ENCODE data around the gene ABR.

The ABR gene

DNA sequence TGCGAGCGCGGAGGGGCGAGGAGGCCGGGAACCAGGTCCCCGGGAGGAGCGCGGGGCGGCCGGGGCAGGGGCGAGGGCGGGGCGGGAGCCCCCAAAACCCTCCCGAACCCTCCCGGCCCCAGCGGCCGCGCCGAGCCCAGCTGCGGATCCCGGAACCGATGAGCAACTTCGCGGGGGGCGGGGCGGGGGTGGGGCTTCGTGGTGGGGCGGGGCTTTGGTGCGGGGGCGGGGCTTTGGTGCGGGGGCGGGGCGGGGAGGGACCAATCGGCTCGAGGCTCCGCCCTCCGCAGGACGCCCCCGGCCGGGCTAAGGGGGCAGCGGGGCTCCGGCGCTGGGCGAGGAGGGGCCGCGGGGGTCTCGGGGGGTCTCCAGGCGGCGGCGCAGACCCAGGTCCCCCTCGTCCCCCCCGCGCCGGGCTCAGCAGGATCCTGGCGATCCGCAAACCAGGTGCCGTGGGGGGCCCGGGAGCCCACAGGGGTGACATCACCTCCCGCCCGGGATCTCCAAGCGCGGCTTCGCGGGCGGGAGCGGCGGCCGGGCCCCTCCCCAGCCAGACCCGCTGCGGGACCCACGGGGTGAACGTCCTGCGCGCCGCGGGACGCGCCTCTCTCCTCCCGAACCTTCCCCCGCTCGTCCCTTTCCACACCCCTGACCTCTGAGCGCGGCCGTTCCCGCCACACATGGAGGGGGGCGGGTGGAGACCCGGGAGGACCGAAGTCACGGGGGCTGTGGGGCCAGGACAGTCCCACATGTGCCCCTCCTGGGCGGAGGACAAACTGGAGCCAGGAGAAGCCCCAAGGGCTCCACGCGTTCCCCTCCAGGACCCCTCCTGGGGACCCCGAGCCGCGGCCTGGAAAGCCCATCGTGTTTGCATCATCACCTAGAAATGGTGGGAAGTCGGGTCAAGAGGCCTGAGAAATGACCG lies at the start of gene ABR:
ABR (minus strand) TSS at position 164 of the 925 bp plus-strand sequence. CDS start 254 bp downstream, outside the sequence.
- H3K27me3 Mint-ChIP-seq, result no peaks in the 10 kb centered on the region
- H3K9me3 Mint-ChIP-seq, result no peaks in the 10 kb centered on the region
- peaks cover 85% of the 10 kb centered on the region for H3K4me1 Mint-ChIP-seq (ENCODE audit: low read depth)
- H3K27ac Mint-ChIP-seq, result peak within 1 kb of the TSS; percentile 73
- H3K4me3 Mint-ChIP-seq, result peak within 1 kb of the TSS; percentile 85
- H3K36me3 Mint-ChIP-seq (ENCODE audit: low read depth), result peaks cover 40% of the 10 kb centered on the region
- intact Hi-C loops (cut with micrococcal nuclease), result no loop called here

DNA sequence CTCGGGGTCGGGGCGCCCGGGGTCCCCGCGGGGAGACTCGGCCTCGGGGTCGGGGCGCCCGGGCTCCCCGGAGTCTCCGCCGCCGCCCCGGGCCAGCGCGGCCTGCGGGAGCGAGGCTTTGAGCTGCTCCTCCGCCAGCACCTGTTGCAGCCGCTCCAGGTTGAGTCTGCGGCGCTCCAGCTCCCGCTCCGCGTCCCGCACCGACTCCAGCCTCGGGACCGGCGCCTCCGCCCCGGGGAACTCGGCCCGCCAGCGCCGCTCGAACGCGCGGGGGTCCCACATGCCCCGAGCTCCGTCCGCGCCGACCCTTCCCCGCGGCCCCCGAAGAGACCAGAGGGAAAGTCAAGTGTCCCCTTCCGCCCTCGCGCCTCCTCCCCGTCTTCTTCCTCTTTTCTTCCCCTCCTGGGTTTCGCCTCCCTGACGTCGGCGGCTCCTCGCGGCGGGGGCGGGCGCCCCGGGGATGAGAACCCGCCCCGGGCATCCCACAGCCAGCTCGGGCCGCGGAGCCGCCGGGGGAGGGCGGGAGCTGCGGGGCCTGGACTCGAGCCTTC lies 49.6 kb upstream of the ABR start:
- intact Hi-C loops (cut with micrococcal nuclease), result loop anchor here (5.0 kb wide), 1 partner anchor 42 kb away; no protein-coding TSS in a partner anchor
- Mint-ChIP-seq H3K27me3 (no peaks in the 10 kb centered on the region), H3K27ac (peak overlapping the region; percentile 97), H3K9me3 (no peaks in the 10 kb centered on the region), H3K4me3 (peak overlapping the region; percentile 96), H3K4me1 (ENCODE audit: low read depth) (peaks cover 76% of the 10 kb centered on the region), H3K36me3 (ENCODE audit: low read depth) (peaks cover 53% of the 10 kb centered on the region)

DNA sequence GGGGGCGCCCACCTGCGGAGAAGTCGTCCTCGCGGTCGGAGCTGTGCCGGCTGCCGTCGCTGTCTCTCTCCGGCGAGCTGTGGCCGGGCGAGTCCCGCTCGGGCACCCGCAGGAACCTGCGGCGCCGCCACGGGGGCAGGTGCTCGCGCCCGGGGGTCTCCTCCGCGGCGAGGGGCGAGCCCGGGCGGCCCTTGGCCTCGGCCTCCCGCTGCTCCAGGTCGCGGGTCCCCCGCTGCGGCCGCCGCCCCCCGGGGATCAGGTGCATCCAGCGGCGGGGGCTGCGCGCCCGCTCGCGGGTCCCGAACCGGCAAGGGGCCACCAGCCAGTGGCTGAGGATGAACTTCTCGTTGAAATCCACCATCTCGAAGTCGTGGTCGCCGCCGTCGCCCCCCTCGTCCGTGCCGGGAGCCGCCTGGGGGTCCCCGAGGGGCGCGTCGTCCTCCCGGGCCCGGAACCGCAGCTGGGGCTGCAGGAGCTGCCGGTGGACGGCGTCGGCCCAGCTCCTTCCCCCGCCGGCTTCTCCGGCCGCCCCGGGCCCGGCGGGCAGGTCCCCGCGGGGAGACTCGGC lies 49.1 kb upstream of the ABR start:
- H3K4me3 Mint-ChIP-seq, result peak overlapping the region; percentile 100
- H3K9me3 Mint-ChIP-seq, result no peaks in the 10 kb centered on the region
- H3K36me3 Mint-ChIP-seq (ENCODE audit: low read depth), result peaks cover 58% of the 10 kb centered on the region
- H3K27me3 Mint-ChIP-seq, result no peaks in the 10 kb centered on the region
- H3K27ac Mint-ChIP-seq, result peak overlapping the region; percentile 97
- intact Hi-C loops (cut with micrococcal nuclease), result loop anchor here (1.0 to 5.0 kb wide), 2 partner anchors 24 to 42 kb away; no protein-coding TSS in a partner anchor
- peaks cover 76% of the 10 kb centered on the region for H3K4me1 Mint-ChIP-seq (ENCODE audit: low read depth)

DNA sequence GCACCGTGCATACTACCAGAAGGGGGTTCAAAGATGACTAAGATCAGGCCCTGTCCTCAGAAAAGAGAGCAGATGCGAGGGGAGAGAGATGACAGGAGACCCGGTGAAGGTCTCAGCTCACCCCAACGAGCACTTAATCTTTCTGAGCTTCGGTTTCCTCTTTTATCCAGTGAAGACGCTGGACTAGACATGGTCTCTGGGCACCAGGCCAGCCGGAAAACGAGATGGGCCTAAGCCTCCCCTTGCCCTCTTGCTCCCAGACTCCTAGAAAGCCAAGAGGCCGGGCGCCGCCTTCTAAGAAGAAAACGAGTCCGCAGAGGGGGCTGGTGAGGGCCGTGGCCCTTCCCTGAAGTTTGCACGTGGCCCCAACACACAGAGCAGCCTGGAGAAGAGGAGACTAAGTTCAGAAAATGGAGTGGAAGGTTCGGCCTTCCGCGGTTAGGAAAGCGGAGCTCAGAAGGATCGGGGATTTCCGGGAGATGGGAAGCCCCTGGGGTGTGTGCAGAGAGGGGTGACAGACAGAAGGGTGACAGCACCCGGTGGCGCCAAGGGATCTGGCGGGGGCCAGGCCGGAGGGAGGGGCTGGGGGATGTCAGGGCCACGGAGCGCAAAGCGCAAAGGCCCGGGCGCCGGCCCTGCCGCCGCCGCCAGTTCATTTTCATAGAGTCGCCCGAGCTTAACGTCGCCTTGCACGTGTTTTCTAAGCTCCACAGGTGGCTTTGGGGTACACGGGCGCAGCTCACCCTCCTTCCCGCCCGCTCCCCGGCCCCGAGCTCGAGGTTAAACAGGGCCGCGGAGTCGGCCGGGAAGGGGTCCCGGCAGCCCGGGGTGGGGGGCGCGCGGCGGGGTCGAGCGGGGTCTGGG lies 48.4 kb upstream of the ABR start:
- intact Hi-C loops (cut with micrococcal nuclease), result loop anchor here (1.0 to 5.0 kb wide), 2 partner anchors 23 to 41 kb away; no protein-coding TSS in a partner anchor
- Mint-ChIP-seq H3K27me3 (no peaks in the 10 kb centered on the region), H3K9me3 (no peaks in the 10 kb centered on the region), H3K36me3 (ENCODE audit: low read depth) (peaks cover 66% of the 10 kb centered on the region), H3K4me1 (ENCODE audit: low read depth) (peaks cover 83% of the 10 kb centered on the region), H3K27ac (peak overlapping the region; percentile 95), H3K4me3 (peak overlapping the region; percentile 100)

DNA sequence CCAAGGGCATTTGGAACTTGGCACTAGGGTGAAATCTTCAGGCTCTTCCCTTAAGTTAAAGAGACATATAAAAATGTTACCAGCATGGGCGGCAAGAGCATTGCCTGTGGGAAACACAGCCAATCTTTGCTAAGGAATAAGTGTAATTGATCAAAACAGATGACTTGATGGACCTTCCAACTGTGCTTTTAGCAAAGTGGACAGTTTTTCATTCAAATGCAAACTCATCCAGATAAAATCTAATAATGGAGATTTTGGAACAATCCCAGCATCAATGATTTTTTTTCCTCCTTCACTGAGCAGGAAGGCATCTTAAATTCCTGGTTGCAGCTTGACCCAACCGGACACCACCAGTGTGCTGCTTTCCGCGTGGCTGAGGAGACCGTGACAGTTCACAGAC lies 47.6 kb upstream of the ABR start:
- Mint-ChIP-seq H3K4me1 (ENCODE audit: low read depth) (peaks cover 78% of the 10 kb centered on the region), H3K27ac (peak overlapping the region; percentile 95), H3K9me3 (no peaks in the 10 kb centered on the region), H3K27me3 (no peaks in the 10 kb centered on the region), H3K4me3 (peak overlapping the region; percentile 100), H3K36me3 (ENCODE audit: low read depth) (peaks cover 73% of the 10 kb centered on the region)
- intact Hi-C loops (cut with micrococcal nuclease), result loop anchor here (5.0 kb wide), 1 partner anchor 40 kb away; no protein-coding TSS in a partner anchor

DNA sequence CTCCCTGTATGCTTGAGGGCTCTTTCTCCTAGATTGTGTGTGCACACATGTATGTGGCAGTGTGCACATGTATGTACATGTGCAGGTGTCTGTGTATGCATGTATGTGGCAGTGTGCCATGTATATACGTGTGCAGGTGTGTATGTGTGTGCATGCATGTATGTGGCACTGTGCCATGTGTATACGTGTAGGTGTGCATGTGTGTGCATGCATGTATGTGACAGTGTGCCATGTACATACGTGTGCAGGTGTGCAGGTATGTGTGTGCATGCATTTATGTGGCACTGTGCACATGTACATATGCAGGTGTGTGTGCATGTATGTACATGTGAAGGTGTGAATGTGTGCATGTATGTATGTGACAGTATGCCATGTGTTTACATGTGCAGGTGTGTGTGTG lies 46.5 kb upstream of the ABR start:
- Mint-ChIP-seq H3K9me3 (no peaks in the 10 kb centered on the region), H3K4me3 (no peak overlapping the region), H3K27me3 (no peaks in the 10 kb centered on the region), H3K4me1 (ENCODE audit: low read depth) (peaks cover 73% of the 10 kb centered on the region), H3K36me3 (ENCODE audit: low read depth) (peaks cover 84% of the 10 kb centered on the region), H3K27ac (no peak overlapping the region)
- intact Hi-C loops (cut with micrococcal nuclease), result loop anchor here (5.0 kb wide), 1 partner anchor 39 kb away; no protein-coding TSS in a partner anchor

DNA sequence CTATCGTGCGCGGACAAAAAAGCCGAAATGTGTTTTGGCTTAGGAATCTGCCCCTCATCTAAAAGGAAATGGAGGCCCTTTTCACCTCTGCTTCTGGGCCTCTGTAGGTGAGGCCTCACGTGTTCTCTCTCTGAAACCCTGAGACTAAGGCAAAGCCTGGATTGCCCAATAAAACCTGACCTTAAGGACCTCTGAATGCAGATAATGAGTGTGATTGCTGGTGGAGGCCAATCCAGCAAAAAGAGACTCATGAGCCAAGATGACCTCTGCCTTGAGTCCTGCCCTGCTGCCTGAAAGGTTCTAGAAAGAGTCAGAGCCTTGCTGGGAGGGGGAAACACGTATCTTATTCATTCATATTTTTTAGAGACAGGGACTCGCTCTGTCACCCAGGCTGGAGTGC lies 44.5 kb upstream of the ABR start:
- no peak overlapping the region for H3K4me3 Mint-ChIP-seq
- peaks cover 75% of the 10 kb centered on the region for H3K4me1 Mint-ChIP-seq (ENCODE audit: low read depth)
- H3K36me3 Mint-ChIP-seq (ENCODE audit: low read depth), result peaks cover 89% of the 10 kb centered on the region
- intact Hi-C loops (cut with micrococcal nuclease), result no loop called here
- H3K27ac Mint-ChIP-seq, result peak overlapping the region; percentile 51
- no peaks in the 10 kb centered on the region for H3K27me3 Mint-ChIP-seq
- no peaks in the 10 kb centered on the region for H3K9me3 Mint-ChIP-seq

DNA sequence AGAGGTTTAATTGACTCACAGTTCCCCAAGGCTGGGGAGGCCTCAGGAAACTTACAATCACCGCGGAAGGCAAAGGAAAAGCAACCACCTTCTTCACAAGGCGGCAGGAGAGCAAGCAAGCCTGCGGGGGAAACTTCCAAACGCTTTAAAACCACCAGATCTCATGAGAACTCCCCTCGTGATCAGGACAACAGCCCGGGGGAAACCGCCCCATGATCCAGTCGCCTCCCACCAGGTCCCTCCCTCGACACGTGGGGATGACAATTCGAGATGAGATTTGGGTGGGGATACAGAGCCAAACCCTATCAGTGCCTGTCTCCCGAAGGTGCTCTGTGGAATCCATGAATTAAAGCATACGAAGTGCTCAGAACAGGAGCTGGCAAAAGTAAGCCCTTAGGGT lies 43.9 kb upstream of the ABR start:
- no peaks in the 10 kb centered on the region for H3K27me3 Mint-ChIP-seq
- no peak overlapping the region for H3K27ac Mint-ChIP-seq
- peaks cover 75% of the 10 kb centered on the region for H3K4me1 Mint-ChIP-seq (ENCODE audit: low read depth)
- intact Hi-C loops (cut with micrococcal nuclease), result no loop called here
- no peaks in the 10 kb centered on the region for H3K9me3 Mint-ChIP-seq
- H3K36me3 Mint-ChIP-seq (ENCODE audit: low read depth), result peaks cover 89% of the 10 kb centered on the region
- H3K4me3 Mint-ChIP-seq, result no peak overlapping the region

DNA sequence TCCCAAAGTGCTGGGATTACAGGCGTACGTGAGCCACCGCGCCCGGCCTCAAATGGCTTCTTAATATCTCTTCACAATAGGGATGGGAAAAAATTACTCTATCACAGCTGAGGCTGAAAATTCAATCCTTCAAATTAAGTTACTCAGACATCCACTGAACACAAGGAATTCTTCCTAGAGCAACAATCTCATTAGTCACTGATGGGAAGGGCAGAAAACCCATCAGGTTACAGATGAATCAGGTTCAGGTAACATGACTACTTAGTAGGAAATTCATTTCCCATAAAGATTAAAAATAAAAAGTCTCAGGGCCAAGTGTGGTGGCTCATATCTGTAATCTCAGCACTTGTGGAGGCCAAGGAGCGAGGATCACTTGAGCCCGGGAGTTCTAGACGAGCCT lies 42.5 kb upstream of the ABR start:
- Mint-ChIP-seq H3K27ac (no peak overlapping the region), H3K4me3 (no peak overlapping the region), H3K9me3 (no peaks in the 10 kb centered on the region), H3K4me1 (ENCODE audit: low read depth) (peaks cover 74% of the 10 kb centered on the region), H3K27me3 (no peaks in the 10 kb centered on the region), H3K36me3 (ENCODE audit: low read depth) (peaks cover 77% of the 10 kb centered on the region)
- intact Hi-C loops (cut with micrococcal nuclease), result no loop called here

DNA sequence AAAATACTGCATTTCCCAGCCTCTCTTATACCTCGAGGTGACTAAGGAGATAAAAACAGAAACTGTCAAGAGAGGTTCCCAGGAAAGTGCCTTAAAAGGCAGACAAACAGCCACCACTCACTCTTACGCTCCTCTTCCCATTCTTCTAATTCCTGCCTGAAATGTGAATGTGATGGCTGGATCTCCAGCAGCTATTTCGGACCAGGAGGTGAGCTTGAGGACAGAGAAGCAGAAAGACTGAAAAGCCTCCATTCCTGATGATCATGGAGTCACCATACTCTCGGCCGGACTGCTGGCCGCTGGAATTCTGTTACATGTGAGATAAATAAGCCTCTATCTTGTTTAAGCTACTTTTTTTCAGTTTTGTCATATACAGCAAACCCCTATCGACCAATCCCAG lies 41.4 kb upstream of the ABR start:
- Mint-ChIP-seq H3K27ac (no peak overlapping the region), H3K27me3 (no peaks in the 10 kb centered on the region), H3K9me3 (no peaks in the 10 kb centered on the region)

DNA sequence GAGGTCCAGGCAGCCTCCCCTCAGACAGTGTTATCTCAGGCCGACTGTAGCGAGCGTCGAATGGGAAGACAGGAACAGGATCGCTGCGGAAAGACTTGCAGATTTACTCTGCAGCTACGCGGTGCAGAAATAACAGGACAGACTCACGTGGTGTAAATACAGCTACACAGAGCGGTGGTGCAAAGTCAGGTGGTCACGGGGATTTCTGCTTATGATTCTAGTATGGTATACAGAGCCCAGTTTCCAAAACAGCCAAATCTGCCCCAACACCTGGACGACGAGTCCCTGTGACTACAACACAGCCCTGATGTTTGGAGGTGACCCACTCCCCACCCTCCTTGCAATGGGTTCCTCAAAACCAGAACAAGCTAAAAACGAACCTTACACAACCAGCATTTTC lies 40.6 kb upstream of the ABR start:
- Mint-ChIP-seq H3K9me3 (no peaks in the 10 kb centered on the region), H3K36me3 (ENCODE audit: low read depth) (peaks cover 74% of the 10 kb centered on the region), H3K27me3 (no peaks in the 10 kb centered on the region), H3K4me1 (ENCODE audit: low read depth) (peaks cover 71% of the 10 kb centered on the region), H3K4me3 (no peak overlapping the region), H3K27ac (no peak overlapping the region)
- intact Hi-C loops (cut with micrococcal nuclease), result no loop called here

More for the DNA sequence above, 41.4 kb upstream of the ABR start:
- intact Hi-C loops (cut with micrococcal nuclease), result no loop called here
- Mint-ChIP-seq H3K4me1 (ENCODE audit: low read depth) (peaks cover 74% of the 10 kb centered on the region), H3K36me3 (ENCODE audit: low read depth) (peaks cover 77% of the 10 kb centered on the region), H3K4me3 (no peak overlapping the region)

DNA sequence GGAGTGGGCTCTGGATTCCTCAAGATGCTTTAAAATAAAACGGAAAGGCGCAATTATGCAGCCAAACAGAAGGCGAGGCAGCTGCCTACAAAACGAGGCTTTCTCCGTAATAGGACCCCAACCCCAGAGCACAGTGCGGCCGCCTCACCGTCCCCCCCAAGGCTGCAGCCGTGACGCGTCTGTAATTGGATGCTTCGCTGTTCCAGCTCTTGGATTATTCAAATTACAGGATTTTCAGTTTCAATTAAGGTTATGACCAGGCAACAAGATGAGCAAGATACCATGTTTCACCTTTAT lies 37.3 kb upstream of the ABR start:
- no peak overlapping the region for H3K27ac Mint-ChIP-seq
- intact Hi-C loops (cut with micrococcal nuclease), result no loop called here
- H3K27me3 Mint-ChIP-seq, result no peaks in the 10 kb centered on the region
- H3K4me3 Mint-ChIP-seq, result no peak overlapping the region
- H3K36me3 Mint-ChIP-seq (ENCODE audit: low read depth), result peaks cover 50% of the 10 kb centered on the region
- peaks cover 72% of the 10 kb centered on the region for H3K4me1 Mint-ChIP-seq (ENCODE audit: low read depth)
- H3K9me3 Mint-ChIP-seq, result no peaks in the 10 kb centered on the region

DNA sequence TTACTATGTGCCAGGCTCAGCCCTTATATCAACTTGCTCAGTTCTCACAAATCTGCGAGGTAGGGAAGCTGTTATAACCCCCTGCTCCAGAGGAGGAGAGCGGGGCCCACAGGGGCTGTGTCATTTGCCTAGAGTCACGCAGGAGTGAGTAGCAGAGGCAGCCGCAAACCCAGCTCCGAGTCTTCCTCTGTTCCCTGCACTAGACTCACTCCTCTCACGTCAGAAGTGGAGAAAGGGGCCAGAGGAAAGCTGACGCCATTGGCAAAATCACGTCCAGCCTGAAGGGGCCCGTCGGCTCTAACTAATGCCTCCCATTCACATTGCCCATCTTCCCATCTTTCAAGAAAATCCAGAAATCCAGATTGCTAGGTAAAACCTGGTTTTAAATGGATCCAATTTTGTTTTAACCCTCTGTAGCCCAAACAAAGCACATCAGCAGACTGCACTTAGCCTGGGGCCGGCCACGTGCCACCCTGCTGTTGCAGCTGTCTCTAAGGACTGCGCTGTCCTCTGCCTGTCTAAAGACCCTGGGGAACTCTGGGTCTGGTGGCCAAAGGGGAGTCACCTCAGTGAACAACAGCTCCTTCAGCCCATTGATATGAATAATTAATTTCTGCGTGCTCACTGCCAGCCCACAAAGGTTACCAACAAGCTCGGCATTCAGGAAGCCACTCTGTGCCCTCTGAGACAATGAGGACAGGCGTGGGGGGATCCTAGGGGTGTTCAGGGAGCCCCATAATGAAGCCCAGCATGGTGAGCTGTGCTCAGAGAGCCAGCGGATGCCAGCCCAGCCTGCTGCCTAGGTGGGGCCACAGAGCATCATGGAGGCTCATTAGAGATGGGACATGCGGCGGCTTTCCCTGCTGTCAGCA lies 36.7 kb upstream of the ABR start:
- peaks cover 50% of the 10 kb centered on the region for H3K36me3 Mint-ChIP-seq (ENCODE audit: low read depth)
- H3K4me1 Mint-ChIP-seq (ENCODE audit: low read depth), result peaks cover 74% of the 10 kb centered on the region
- H3K27ac Mint-ChIP-seq, result no peak overlapping the region
- H3K4me3 Mint-ChIP-seq, result no peak overlapping the region
- no peaks in the 10 kb centered on the region for H3K9me3 Mint-ChIP-seq
- intact Hi-C loops (cut with micrococcal nuclease), result no loop called here
- no peaks in the 10 kb centered on the region for H3K27me3 Mint-ChIP-seq

Data from dendritic cell treated with granulocyte-macrophage colony-stimulating factor and Interleukin-4, amounts not matched to agents 40 ng/mL and 50 ng/mL, for 4 days (primary cell).